ENCODE measurements around the gene MLST8. TPM values are rescaled to one million over a fixed set of nuclear protein-coding genes. Genes with fewer than 3 reads are reported as not detected.

The MLST8 gene
- total and polyA plus RNA-seq, 8 donors, result 16.6 to 62.8 (median 20.7) TPM

DNA sequence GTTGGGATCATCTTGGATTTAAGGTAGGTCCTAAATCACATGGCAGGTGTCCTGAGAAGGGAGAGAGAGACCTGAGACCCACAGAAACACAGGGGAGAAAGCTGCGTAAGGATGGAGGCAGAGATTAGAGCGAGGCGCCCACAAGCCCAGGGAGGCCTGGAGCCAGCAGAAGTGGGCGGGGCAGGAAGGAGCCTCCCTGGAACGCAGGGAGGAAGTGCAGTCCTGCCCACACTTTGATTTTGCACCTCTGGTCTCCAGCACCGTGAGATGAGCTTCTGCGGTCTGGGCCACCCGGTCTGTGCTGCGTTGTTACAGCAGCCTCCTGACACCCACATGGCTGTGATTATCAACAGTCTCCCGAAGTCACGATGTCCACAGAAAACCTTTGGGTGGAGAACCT, 37.3 kb downstream of the MLST8 start:
- H3K27me3 ChIP-seq, result no peaks in the 10 kb centered on the region
- intact Hi-C loops (cut with DNase I), result no loop called here
- 90 to 95% methylated on average over 11 of the region's 11 CpGs for WGBS, 2 donors
- H3K9me3 ChIP-seq, result no peaks in the 10 kb centered on the region
- no peak overlapping the region for H3K27ac ChIP-seq
- no peak for TF ChIP-seq CTCF (IDR thresholded peaks at IDR 0.05)
- H3K36me3 ChIP-seq, result peaks cover 0 to 43% (median 10%) of the 10 kb centered on the region in 3 donors
- no peak for FAIRE-seq
- DNase-seq, result peak in 1 of 6 donors; percentile 21
- H3K4me1 ChIP-seq, result no peaks in the 10 kb centered on the region
- no peak overlapping the region for H3K4me3 ChIP-seq
- ATAC-seq, result no peak

DNA sequence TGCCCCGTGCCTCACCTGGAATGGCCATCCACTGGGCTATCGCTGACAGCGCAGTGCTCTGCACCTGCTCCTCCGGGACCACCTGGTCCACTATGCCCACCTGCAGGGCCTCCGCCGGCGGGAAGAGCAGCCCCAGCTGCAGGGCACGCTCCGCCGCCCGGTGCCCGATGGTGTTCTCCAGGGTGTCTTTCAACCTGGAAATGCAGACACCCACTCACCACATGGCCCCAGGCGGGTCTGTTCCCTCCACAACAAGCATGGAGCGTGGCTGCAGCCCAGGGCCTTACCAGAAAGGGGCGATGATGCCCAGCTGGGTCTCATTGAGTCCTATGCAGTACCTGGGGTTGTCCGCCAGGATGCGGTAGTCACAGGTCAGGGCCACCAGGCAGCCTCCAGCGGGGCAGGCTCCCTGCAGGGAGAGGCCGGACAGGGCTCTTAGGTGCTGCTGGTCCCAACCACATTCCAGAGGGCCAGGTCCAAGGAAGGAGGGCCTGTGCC, 37.8 kb downstream of the MLST8 start:
- FAIRE-seq, result no peak
- peaks cover 0 to 43% (median 10%) of the 10 kb centered on the region in 3 donors for H3K36me3 ChIP-seq
- WGBS, 2 donors, result 95 to 97% methylated on average over 19 of the region's 19 CpGs

GRCh38 chr16:2243781-2244180, 38.5 kb downstream of the MLST8 start:
- Histone ChIP-seq H3K27ac (no peak overlapping the region), H3K36me3 (peaks cover 0 to 43% (median 10%) of the 10 kb centered on the region in 3 donors), H3K27me3 (no peaks in the 10 kb centered on the region), H3K4me1 (no peaks in the 10 kb centered on the region), H3K9me3 (no peaks in the 10 kb centered on the region), H3K4me3 (no peak overlapping the region)
- intact Hi-C loops (cut with DNase I), result no loop called here
- ATAC-seq, result no peak
- TF ChIP-seq CTCF (IDR thresholded peaks at IDR 0.05), result no peak
- no peak for FAIRE-seq
- 96 to 98% methylated on average over 11 of the region's 11 CpGs for WGBS, 2 donors
- DNase-seq, result peak in 2 of 6 donors; percentile 34 to 69

More for the DNA sequence above, 37.8 kb downstream of the MLST8 start:
- ATAC-seq (no peak), DNase-seq (peak in 2 of 6 donors; percentile 21 to 63)
- intact Hi-C loops (cut with DNase I), result no loop called here
- Histone ChIP-seq H3K4me3 (no peak overlapping the region), H3K27me3 (no peaks in the 10 kb centered on the region), H3K9me3 (no peaks in the 10 kb centered on the region), H3K27ac (no peak overlapping the region), H3K4me1 (no peaks in the 10 kb centered on the region)
- TF ChIP-seq CTCF (IDR thresholded peaks at IDR 0.05), result no peak

DNA sequence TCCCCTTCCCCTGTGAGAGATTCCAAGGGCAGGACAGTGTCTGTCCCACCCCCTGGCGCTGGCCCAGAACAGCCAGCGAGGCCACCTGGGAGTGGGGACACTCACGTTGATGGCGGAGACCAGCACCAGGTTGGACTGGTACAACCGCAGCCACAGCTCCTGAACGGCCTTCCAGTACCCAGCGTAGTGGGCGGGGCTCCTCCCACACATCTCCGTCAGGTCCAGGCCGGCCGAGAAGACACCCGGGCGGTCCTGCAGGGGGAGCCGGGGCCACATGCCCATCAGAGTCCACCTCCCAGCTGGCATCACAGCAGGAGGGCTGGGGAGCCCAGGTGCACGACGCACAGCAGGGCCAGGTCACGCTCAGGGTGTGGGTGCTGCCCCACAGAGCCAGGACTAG, 39.0 kb downstream of the MLST8 start:
- Histone ChIP-seq H3K36me3 (peaks cover 0 to 43% (median 10%) of the 10 kb centered on the region in 3 donors), H3K4me1 (no peaks in the 10 kb centered on the region), H3K27ac (no peak overlapping the region), H3K9me3 (no peaks in the 10 kb centered on the region), H3K4me3 (no peak overlapping the region), H3K27me3 (no peaks in the 10 kb centered on the region)
- FAIRE-seq (no peak), DNase-seq (peak in 1 of 6 donors; percentile 75), ATAC-seq (peak in 1 of 4 donors; percentile 11)
- TF ChIP-seq CTCF (IDR thresholded peaks at IDR 0.05), result no peak
- WGBS, 2 donors, result 84 to 88% methylated on average over 17 of the region's 17 CpGs
- intact Hi-C loops (cut with DNase I), result no loop called here
